Measurements from ENCODE around the gene CFAP65. TPM values are rescaled to one million over a fixed set of nuclear protein-coding genes. Genes with fewer than 3 reads are reported as not detected.
A peak's percentile ranks its signal among the peaks of the same experiment; 100 is the strongest.

CFAP65 gene
- polyA plus RNA-seq, 1 donor from 2014 or later: not detected

- H3K27me3 Mint-ChIP-seq: peaks cover 33% of the 10 kb centered on the region
- H3K9me3 Mint-ChIP-seq: no peaks in the 10 kb centered on the region
- H3K36me3 Mint-ChIP-seq: peaks cover 1% of the 10 kb centered on the region
- H3K4me1 Mint-ChIP-seq: peaks cover 2 to 16% (median 2%) of the 10 kb centered on the region in 3 donors
- H3K4me3 Mint-ChIP-seq: peak overlapping the region in 1 of 4 donors; percentile 27
- H3K27ac Mint-ChIP-seq: peak overlapping the region in 1 of 3 donors; percentile 33
Observed at GRCh38 chr2:219056176-219056895, 15.0 kb upstream of the CFAP65 start.

- H3K27me3 Mint-ChIP-seq: peaks cover 38% of the 10 kb centered on the region
Observed at GRCh38 chr2:219054956-219055903, 13.9 kb upstream of the CFAP65 start.

GRCh38 chr2:219049282-219049681, 8.0 kb upstream of the CFAP65 start:
- Mint-ChIP-seq H3K4me1 (no peaks in the 10 kb centered on the region), H3K4me3 (no peak overlapping the region), H3K9me3 (no peaks in the 10 kb centered on the region), H3K27ac (no peak overlapping the region), H3K36me3 (no peaks in the 10 kb centered on the region), H3K27me3 (peaks cover 23% of the 10 kb centered on the region)

More at GRCh38 chr2:219054956-219055903, 13.9 kb upstream of the CFAP65 start:
- Mint-ChIP-seq H3K4me1 (peaks cover 0 to 14% (median 2%) of the 10 kb centered on the region in 3 donors), H3K4me3 (no peak overlapping the region), H3K36me3 (peaks cover 1% of the 10 kb centered on the region), H3K27ac (no peak overlapping the region), H3K9me3 (no peaks in the 10 kb centered on the region)

- no peak overlapping the region for H3K4me3 Mint-ChIP-seq
- no peak overlapping the region for H3K27ac Mint-ChIP-seq
- H3K36me3 Mint-ChIP-seq: no peaks in the 10 kb centered on the region
- H3K27me3 Mint-ChIP-seq: peaks cover 33% of the 10 kb centered on the region
- H3K9me3 Mint-ChIP-seq: no peaks in the 10 kb centered on the region
- H3K4me1 Mint-ChIP-seq: peaks cover 3 to 7% (median 5%) of the 10 kb centered on the region in 3 donors
Observed at GRCh38 chr2:219045937-219046550, 4.7 kb upstream of the CFAP65 start.

GRCh38 chr2:219042750-219043149, 1.4 kb upstream of the CFAP65 start:
- H3K27ac Mint-ChIP-seq: no peak overlapping the region
- H3K36me3 Mint-ChIP-seq: peaks cover 2% of the 10 kb centered on the region
- H3K27me3 Mint-ChIP-seq: peaks cover 31% of the 10 kb centered on the region
- peaks cover 4 to 8% (median 6%) of the 10 kb centered on the region in 3 donors for H3K4me1 Mint-ChIP-seq
- H3K9me3 Mint-ChIP-seq: peaks cover 0 to 3% (median 0%) of the 10 kb centered on the region in 3 donors
- no peak overlapping the region for H3K4me3 Mint-ChIP-seq

- Mint-ChIP-seq H3K27ac (no peak overlapping the region), H3K4me1 (peaks cover 4 to 8% (median 6%) of the 10 kb centered on the region in 3 donors), H3K27me3 (peaks cover 31% of the 10 kb centered on the region)
Observed at GRCh38 chr2:219042157-219042556, 841 bp upstream of the CFAP65 start.

GRCh38 chr2:219038600-219038999, 2.7 kb downstream of the CFAP65 start:
- peaks cover 0 to 5% (median 0%) of the 10 kb centered on the region in 3 donors for H3K9me3 Mint-ChIP-seq
- H3K27ac Mint-ChIP-seq: no peak overlapping the region
- H3K27me3 Mint-ChIP-seq: peaks cover 31% of the 10 kb centered on the region
- H3K36me3 Mint-ChIP-seq: peaks cover 2% of the 10 kb centered on the region
- no peak overlapping the region for H3K4me3 Mint-ChIP-seq
- peaks cover 4 to 8% (median 6%) of the 10 kb centered on the region in 3 donors for H3K4me1 Mint-ChIP-seq

More at GRCh38 chr2:219042157-219042556, 841 bp upstream of the CFAP65 start:
- Mint-ChIP-seq H3K36me3 (peaks cover 2% of the 10 kb centered on the region), H3K4me3 (no peak overlapping the region), H3K9me3 (peaks cover 0 to 3% (median 0%) of the 10 kb centered on the region in 3 donors)

- H3K27me3 Mint-ChIP-seq: peaks cover 28% of the 10 kb centered on the region
- H3K9me3 Mint-ChIP-seq: peaks cover 0 to 5% (median 0%) of the 10 kb centered on the region in 3 donors
- no peak overlapping the region for H3K4me3 Mint-ChIP-seq
- peaks cover 2% of the 10 kb centered on the region for H3K36me3 Mint-ChIP-seq
- peaks cover 4 to 8% (median 6%) of the 10 kb centered on the region in 3 donors for H3K4me1 Mint-ChIP-seq
- no peak overlapping the region for H3K27ac Mint-ChIP-seq
Observed at GRCh38 chr2:219037783-219038499, 3.4 kb downstream of the CFAP65 start.

GRCh38 chr2:219035942-219036341, 5.4 kb downstream of the CFAP65 start:
- Mint-ChIP-seq H3K27ac (no peak overlapping the region), H3K4me1 (no peaks in the 10 kb centered on the region), H3K36me3 (peaks cover 2% of the 10 kb centered on the region), H3K4me3 (no peak overlapping the region), H3K27me3 (peaks cover 15% of the 10 kb centered on the region), H3K9me3 (peaks cover 0 to 5% (median 0%) of the 10 kb centered on the region in 3 donors)

- no peak overlapping the region for H3K27ac Mint-ChIP-seq
- peaks cover 2% of the 10 kb centered on the region for H3K36me3 Mint-ChIP-seq
- peaks cover 0 to 5% (median 0%) of the 10 kb centered on the region in 3 donors for H3K9me3 Mint-ChIP-seq
- no peaks in the 10 kb centered on the region for H3K4me1 Mint-ChIP-seq
- peaks cover 10% of the 10 kb centered on the region for H3K27me3 Mint-ChIP-seq
- H3K4me3 Mint-ChIP-seq: no peak overlapping the region
Observed at GRCh38 chr2:219034823-219035222, 6.5 kb downstream of the CFAP65 start.

- Mint-ChIP-seq H3K4me3 (no peak overlapping the region), H3K9me3 (peaks cover 0 to 2% (median 0%) of the 10 kb centered on the region in 3 donors), H3K27ac (no peak overlapping the region), H3K36me3 (no peaks in the 10 kb centered on the region), H3K27me3 (peaks cover 8% of the 10 kb centered on the region), H3K4me1 (no peaks in the 10 kb centered on the region)
Observed at GRCh38 chr2:219032051-219032745, 9.1 kb downstream of the CFAP65 start.

GRCh38 chr2:219031005-219031738, 10.1 kb downstream of the CFAP65 start:
- H3K4me1 Mint-ChIP-seq: no peaks in the 10 kb centered on the region
- peaks cover 0 to 2% (median 0%) of the 10 kb centered on the region in 3 donors for H3K9me3 Mint-ChIP-seq
- no peak overlapping the region for H3K27ac Mint-ChIP-seq
- no peak overlapping the region for H3K4me3 Mint-ChIP-seq
- no peaks in the 10 kb centered on the region for H3K36me3 Mint-ChIP-seq
- H3K27me3 Mint-ChIP-seq: peaks cover 8% of the 10 kb centered on the region

- no peaks in the 10 kb centered on the region for H3K4me1 Mint-ChIP-seq
- H3K27ac Mint-ChIP-seq: no peak overlapping the region
- no peak overlapping the region for H3K4me3 Mint-ChIP-seq
- no peaks in the 10 kb centered on the region for H3K9me3 Mint-ChIP-seq
- peaks cover 8% of the 10 kb centered on the region for H3K27me3 Mint-ChIP-seq
- no peaks in the 10 kb centered on the region for H3K36me3 Mint-ChIP-seq
Observed at GRCh38 chr2:219030177-219030940, 11.0 kb downstream of the CFAP65 start.

Data from IgD-negative memory B cell (primary cell).